ENCODE data around the gene DGAT2L6. TPM values are rescaled to one million over a fixed set of nuclear protein-coding genes. Genes with fewer than 3 reads are reported as not detected.

DGAT2L6 gene
- total RNA-seq, 1 experiment from 2014 or later: not detected

DNA sequence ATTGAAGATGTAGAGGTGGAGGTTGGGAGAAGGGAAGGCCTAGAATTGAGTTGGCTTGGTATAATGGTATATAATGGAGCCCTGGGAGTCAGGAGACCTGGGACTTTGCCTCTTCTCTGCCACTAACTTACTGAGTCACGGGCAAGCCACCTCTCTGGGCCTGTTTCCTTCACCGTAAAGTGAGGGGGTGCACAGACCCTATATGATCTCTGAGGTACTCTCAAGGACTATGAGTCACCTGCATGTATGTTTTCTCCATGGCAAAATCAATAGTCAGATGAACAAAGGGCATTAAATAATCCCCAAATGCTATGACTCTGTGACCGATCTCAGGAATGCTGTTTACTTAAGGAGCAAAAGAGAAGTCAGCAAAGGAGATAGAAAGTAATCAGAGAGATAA lies 77.6 kb downstream of the DGAT2L6 start:
- Histone ChIP-seq H3K9me3 (no peaks in the 10 kb centered on the region), H3K4me1 (peaks cover 17% of the 10 kb centered on the region), H3K36me3 (ENCODE audit: control insufficient read depth, insufficient read depth, low read length) (no peaks in the 10 kb centered on the region), H3K4me3 (ENCODE audit: low read depth, low read length) (no peak overlapping the region), H3K27me3 (replicated peaks; ENCODE audit: control insufficient read depth, insufficient read depth, low read length) (no peaks in the 10 kb centered on the region)
- DNase-seq: peak in 1 of 2 experiments; percentile 4
- CTCF ChIA-PET: no interaction called here
- H3K9me3 Mint-ChIP-seq (ENCODE audit: unreplicated experiment): no peaks in the 10 kb centered on the region
- no TSS peak for BruUV-seq (replicated peaks)
- POLR2A ChIA-PET: no interaction called here
- TF ChIP-seq, protein P1, sequence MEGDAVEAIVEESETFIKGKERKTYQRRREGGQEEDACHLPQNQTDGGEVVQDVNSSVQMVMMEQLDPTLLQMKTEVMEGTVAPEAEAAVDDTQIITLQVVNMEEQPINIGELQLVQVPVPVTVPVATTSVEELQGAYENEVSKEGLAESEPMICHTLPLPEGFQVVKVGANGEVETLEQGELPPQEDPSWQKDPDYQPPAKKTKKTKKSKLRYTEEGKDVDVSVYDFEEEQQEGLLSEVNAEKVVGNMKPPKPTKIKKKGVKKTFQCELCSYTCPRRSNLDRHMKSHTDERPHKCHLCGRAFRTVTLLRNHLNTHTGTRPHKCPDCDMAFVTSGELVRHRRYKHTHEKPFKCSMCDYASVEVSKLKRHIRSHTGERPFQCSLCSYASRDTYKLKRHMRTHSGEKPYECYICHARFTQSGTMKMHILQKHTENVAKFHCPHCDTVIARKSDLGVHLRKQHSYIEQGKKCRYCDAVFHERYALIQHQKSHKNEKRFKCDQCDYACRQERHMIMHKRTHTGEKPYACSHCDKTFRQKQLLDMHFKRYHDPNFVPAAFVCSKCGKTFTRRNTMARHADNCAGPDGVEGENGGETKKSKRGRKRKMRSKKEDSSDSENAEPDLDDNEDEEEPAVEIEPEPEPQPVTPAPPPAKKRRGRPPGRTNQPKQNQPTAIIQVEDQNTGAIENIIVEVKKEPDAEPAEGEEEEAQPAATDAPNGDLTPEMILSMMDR (IDR thresholded peaks at IDR 0.05; ENCODE audit: insufficient read depth in 1 of 2, low read depth in 1 of 2, low read length in 1 of 2, severe bottlenecking in 1 of 2, unreplicated experiment in 1 of 2): no peak
- H3K4me1 Mint-ChIP-seq (ENCODE audit: low read depth, unreplicated experiment): peaks cover 32% of the 10 kb centered on the region
- intact Hi-C loops (cut with micrococcal nuclease; ENCODE audit: unreplicated experiment): no loop called here
- no peaks in the 10 kb centered on the region for H3K36me3 Mint-ChIP-seq (ENCODE audit: insufficient read depth, unreplicated experiment)
- H3K4me3 Mint-ChIP-seq (ENCODE audit: unreplicated experiment): peak overlapping the region; percentile 9
- H3K27ac Mint-ChIP-seq (ENCODE audit: unreplicated experiment): no peak overlapping the region
- H3K27me3 Mint-ChIP-seq (ENCODE audit: insufficient read depth, unreplicated experiment): no peaks in the 10 kb centered on the region

Other genes with a start within 250 kb of the DGAT2L6 start
- gene AWAT2, start 127.5 kb upstream of the DGAT2L6 start, total RNA-seq (2022): not detected in 2 replicates
- not detected in 2 replicates for gene OTUD6A, start 115.0 kb upstream of the DGAT2L6 start, total RNA-seq (2022)
- 41.6 and 44.7 TPM in 2 replicates for gene IGBP1, start 44.0 kb upstream of the DGAT2L6 start, total RNA-seq (2022)
- not detected in 2 replicates for gene AWAT1, start 57.2 kb downstream of the DGAT2L6 start, total RNA-seq (2022)
- gene P2RY4, start 82.7 kb downstream of the DGAT2L6 start, total RNA-seq (2022): 0.18 TPM in 1 of 2 replicates, not detected in the other
- gene ARR3, start 90.9 kb downstream of the DGAT2L6 start, total RNA-seq (2022): not detected in 2 replicates
- not detected in 2 replicates for gene RAB41, start 104.7 kb downstream of the DGAT2L6 start, total RNA-seq (2022)
- gene PDZD11, start 112.4 kb downstream of the DGAT2L6 start, total RNA-seq (2022): 44.4 and 45.0 TPM in 2 replicates
- 36.9 and 39.6 TPM in 2 replicates for gene KIF4A, start 112.6 kb downstream of the DGAT2L6 start, total RNA-seq (2022)
- 1.9 and 2.2 TPM in 2 replicates for gene GDPD2, start 245.8 kb downstream of the DGAT2L6 start, total RNA-seq (2022)

Data from Caco-2 (cell line).